NCI-H82 treated with DMSO at 0.1 percent for 48 hours (cell line): ENCODE data around the gene KIF13A.
"Not testable (repeated sequence)": the region's sequence is repeated elsewhere in the genome, so short reads cannot be mapped to it uniquely, and the experiment has no call there.

ENCODE experiments used
- DNase-seq: peaks from one replicate; lab custom pipeline; 2025; ENCODE audit not compliant: unreplicated experiment; lab: John Stamatoyannopoulos, UW

The KIF13A gene

GRCh38 chr6:17999425-17999824 is 12.0 kb upstream of the KIF13A start:
- no peak for DNase-seq

- no peak for DNase-seq
Measured at GRCh38 chr6:17998442-17998841, 11.0 kb upstream of the KIF13A start.

GRCh38 chr6:17998003-17998402 is 10.6 kb upstream of the KIF13A start:
- no peak for DNase-seq

- DNase-seq = no peak
Measured at GRCh38 chr6:17995414-17995813, 8.0 kb upstream of the KIF13A start.

- DNase-seq = no peak
Measured at GRCh38 chr6:17994019-17994418, 6.6 kb upstream of the KIF13A start.

GRCh38 chr6:17988422-17988944 is 1.0 kb upstream of the KIF13A start:
- no peak for DNase-seq

- DNase-seq = peak; percentile 32
Measured at GRCh38 chr6:17987697-17988421, 424 bp upstream of the KIF13A start.

GRCh38 chr6:17986656-17987446 is 584 bp downstream of the KIF13A start:
- no peak for DNase-seq

GRCh38 chr6:17985934-17986655 is 1.3 kb downstream of the KIF13A start:
- no peak for DNase-seq

GRCh38 chr6:17984812-17985670 is 2.4 kb downstream of the KIF13A start:
- DNase-seq = no peak

- DNase-seq = no peak
Measured at GRCh38 chr6:17984399-17984798, 3.0 kb downstream of the KIF13A start.

- DNase-seq = no peak
Measured at GRCh38 chr6:17983730-17984129, 3.7 kb downstream of the KIF13A start.

GRCh38 chr6:17980329-17980728 is 7.1 kb downstream of the KIF13A start:
- no peak for DNase-seq

GRCh38 chr6:17979479-17979878 is 8.0 kb downstream of the KIF13A start:
- DNase-seq = no peak

GRCh38 chr6:17976258-17976657 is 11.2 kb downstream of the KIF13A start:
- not testable (repeated sequence) for DNase-seq

GRCh38 chr6:17974570-17975368 is 12.7 kb downstream of the KIF13A start:
- DNase-seq = no peak

- DNase-seq = no peak
Measured at GRCh38 chr6:17972978-17973622, 14.3 kb downstream of the KIF13A start.

- no peak for DNase-seq
Measured at GRCh38 chr6:17972074-17972952, 15.1 kb downstream of the KIF13A start.
